Measurements from ENCODE around the gene ZNF684.

Gene ZNF684

DNA sequence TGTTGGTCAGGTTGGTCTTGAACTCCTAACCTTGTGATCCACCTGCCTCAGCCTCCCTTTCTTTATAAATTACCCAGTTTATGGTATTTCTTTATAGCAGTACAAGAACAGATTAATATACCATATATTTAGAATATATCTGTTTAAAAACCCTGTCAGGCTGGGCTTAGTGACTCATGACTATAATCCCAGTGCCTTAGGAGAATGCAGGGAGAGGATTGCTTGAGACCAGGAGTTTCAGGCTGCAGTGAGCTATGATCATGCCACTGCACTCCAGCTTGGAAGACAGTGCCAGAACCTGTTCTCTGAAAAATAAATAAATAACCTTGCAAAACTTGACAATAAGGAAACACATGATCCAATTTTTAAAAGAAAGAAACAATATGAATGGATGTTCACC, 43.9 kb downstream of the ZNF684 start:
- FAIRE-seq (no peak), DNase-seq (ENCODE audit: insufficient read length, low spot score) (no peak)
- TF ChIP-seq, protein P1, sequence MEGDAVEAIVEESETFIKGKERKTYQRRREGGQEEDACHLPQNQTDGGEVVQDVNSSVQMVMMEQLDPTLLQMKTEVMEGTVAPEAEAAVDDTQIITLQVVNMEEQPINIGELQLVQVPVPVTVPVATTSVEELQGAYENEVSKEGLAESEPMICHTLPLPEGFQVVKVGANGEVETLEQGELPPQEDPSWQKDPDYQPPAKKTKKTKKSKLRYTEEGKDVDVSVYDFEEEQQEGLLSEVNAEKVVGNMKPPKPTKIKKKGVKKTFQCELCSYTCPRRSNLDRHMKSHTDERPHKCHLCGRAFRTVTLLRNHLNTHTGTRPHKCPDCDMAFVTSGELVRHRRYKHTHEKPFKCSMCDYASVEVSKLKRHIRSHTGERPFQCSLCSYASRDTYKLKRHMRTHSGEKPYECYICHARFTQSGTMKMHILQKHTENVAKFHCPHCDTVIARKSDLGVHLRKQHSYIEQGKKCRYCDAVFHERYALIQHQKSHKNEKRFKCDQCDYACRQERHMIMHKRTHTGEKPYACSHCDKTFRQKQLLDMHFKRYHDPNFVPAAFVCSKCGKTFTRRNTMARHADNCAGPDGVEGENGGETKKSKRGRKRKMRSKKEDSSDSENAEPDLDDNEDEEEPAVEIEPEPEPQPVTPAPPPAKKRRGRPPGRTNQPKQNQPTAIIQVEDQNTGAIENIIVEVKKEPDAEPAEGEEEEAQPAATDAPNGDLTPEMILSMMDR (IDR thresholded peaks at IDR 0.05; ENCODE audit: insufficient read depth, missing control alignments) = no peak

DNA sequence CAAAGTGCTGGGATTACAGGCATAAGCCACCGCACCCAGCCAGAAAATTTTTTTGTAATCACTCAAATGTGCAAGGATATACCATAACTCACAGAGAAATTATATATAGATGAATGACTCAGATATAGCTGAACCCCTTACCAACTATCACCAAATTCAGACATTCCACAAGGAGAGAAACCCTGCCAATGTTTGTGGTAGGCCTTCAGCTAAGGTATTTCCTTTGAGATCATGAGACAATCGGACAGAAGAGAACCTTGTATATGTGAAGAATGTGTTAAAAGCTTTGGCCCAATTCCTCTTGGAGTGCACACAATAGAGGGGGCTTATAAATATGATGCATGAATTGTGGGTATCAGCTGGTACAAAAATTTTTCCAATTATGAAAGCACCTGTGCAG, 50.7 kb downstream of the ZNF684 start:
- DNase-seq (ENCODE audit: insufficient read length, low spot score) (no peak), FAIRE-seq (no peak)
- TF ChIP-seq, protein P1 (IDR thresholded peaks at IDR 0.05; ENCODE audit: insufficient read depth, missing control alignments) = no peak

DNA sequence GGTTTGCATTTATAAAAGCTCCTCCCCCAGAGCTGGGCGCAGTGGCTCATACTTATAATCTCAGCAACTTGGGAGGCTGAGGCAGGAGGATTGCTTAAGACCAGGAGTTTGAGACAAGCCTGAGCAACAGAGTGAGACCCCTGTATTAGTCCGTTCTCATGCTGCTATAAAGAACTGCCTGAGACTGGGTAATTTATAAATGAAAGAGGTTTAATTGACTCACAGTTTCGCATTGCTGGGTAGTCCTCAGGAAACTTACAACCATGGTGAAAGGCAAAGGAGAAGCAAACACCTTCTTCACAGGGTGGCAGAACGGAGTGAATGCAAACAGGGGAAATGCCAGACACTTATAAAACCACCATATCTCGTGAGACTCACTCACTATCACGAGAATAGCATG, 52.5 kb downstream of the ZNF684 start:
- DNase-seq (ENCODE audit: insufficient read length, low spot score) (no peak), FAIRE-seq (no peak)
- TF ChIP-seq, protein P1 (IDR thresholded peaks at IDR 0.05; ENCODE audit: insufficient read depth, missing control alignments) = no peak

- TF ChIP-seq, protein P1 (IDR thresholded peaks at IDR 0.05; ENCODE audit: insufficient read depth, missing control alignments) = no peak
- FAIRE-seq (no peak), DNase-seq (ENCODE audit: insufficient read length, low spot score) (no peak)
Observed at GRCh38 chr1:40588586-40588985, 57.1 kb downstream of the ZNF684 start.

- DNase-seq (ENCODE audit: insufficient read length, low spot score) = no peak
- TF ChIP-seq, protein P1 (IDR thresholded peaks at IDR 0.05; ENCODE audit: insufficient read depth, missing control alignments) = peak; percentile 50
- no peak for FAIRE-seq
Observed at GRCh38 chr1:40592107-40592803, 60.8 kb downstream of the ZNF684 start.

DNA sequence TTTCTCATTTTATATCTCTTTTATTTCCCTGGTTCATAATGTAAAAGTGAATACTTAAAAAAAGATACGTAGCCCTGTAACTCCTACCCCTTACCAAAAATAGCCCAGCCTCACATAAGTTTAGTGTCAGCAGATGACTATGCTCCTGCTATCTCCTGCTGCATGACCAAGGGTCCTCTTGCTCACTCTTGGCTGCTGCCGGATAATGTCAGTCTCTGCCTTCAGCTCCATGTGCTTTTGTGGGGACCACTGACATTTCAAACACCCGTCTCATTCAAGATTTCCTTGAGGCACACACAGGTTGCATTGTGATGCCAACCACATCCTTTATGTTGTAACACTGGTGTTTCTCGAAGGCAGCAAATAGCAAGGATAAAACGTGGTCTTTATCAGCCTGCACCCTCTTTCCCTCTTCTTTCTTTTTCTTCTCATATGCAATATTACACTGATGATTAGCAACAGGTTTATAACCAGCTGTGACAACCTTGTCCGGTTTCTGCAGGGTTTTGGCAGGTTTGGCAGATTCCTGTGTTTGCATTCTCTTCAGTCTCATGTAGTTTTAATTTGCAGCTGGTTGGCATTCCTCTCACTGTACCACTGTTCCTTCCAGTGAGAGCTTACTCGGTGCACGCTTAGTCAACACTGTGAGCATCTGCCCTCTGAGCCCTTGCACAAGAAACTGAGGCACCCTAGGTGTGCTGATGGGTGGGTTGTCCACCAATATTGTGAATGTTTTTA, 62.2 kb downstream of the ZNF684 start:
- TF ChIP-seq, protein P1 (IDR thresholded peaks at IDR 0.05; ENCODE audit: insufficient read depth, missing control alignments) = no peak
- DNase-seq (ENCODE audit: insufficient read length, low spot score) (no peak), FAIRE-seq (no peak)

GRCh38 chr1:40594187-40594531, 62.7 kb downstream of the ZNF684 start:
- FAIRE-seq = no peak
- TF ChIP-seq, protein P1 (IDR thresholded peaks at IDR 0.05; ENCODE audit: insufficient read depth, missing control alignments) = no peak
- no peak for DNase-seq (ENCODE audit: insufficient read length, low spot score)
